Measurements from ENCODE around the gene MCTP1. TPM values are rescaled to one million over a fixed set of nuclear protein-coding genes. Genes with fewer than 3 reads are reported as not detected.

Gene MCTP1
- total and polyA plus RNA-seq, 2 of the 13 experiments (the other 11 are each of a cell fraction or from before 2014, with no cell fraction given), result 0.15 to 0.48 TPM

DNA sequence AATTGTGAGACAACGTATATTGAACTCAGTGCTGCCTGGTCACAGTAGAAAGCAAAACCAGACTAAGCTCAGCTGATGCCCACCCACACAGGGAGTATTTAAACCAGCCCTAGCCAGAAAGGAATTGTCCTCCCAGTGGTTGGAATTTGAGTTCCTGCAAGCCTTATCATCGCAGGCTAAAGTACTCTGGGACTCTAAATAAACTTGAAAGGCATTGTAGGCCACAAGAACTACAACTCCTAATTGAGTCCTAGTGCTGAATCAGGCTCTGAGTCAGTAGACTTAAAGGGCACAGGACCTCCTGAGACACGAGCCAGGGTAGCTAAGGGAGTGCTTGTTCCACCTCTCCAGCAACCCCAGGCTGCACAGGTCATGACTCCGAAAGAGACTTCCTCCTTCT, 171.4 kb downstream of the MCTP1 start:
- H3K4me2 ChIP-seq (ENCODE audit: low read depth, low read length), result no peak overlapping the region
- no peaks in the 10 kb centered on the region for H3K4me1 ChIP-seq (ENCODE audit: insufficient read depth, low read length)
- TF ChIP-seq TEAD3 (CRISPR knock-in tag; optimal IDR thresholded peaks at IDR 0.05; ENCODE audit: borderline replicate concordance) (peak; percentile 43), NFKB2 (CRISPR knock-in tag; IDR thresholded peaks at IDR 0.05; ENCODE audit: borderline replicate concordance) (no peak)
- ATAC-seq (peak; percentile 69), DNase-seq (ENCODE audit: low spot score) (no peak), FAIRE-seq (no peak)
- no peaks in the 10 kb centered on the region for H3K9me3 ChIP-seq (ENCODE audit: low read length)
- CTCF ChIA-PET (ENCODE audit: low intra/inter-chr PET ratio, low total read pairs), result no interaction called here
- no peaks in the 10 kb centered on the region for H3K79me2 ChIP-seq (ENCODE audit: insufficient read depth, low read length)
- no peaks in the 10 kb centered on the region for H3K27me3 ChIP-seq (ENCODE audit: control insufficient read depth in 1 of 2, insufficient read depth in 2 of 2, low read length in 2 of 2)
- BruUV-seq (replicated peaks), result no TSS peak
- intact Hi-C loops (cut with micrococcal nuclease; ENCODE audit: unreplicated experiment), result no loop called here
- POLR2A ChIA-PET, result no interaction called here
- WGBS (ENCODE audit: low lambda C conversion rate), result 0% methylated on average over 4 of the region's 4 CpGs
- no peak overlapping the region for H2AFZ ChIP-seq (ENCODE audit: low read length)
- H3K4me3 ChIP-seq (replicated peaks in 1 of 3; ENCODE audit: insufficient read depth in 1 of 3, low read depth in 2 of 3, low read length in 3 of 3), result no peak overlapping the region
- in situ Hi-C loops (cut with HindIII; ENCODE audit: extremely low pct_ligation_motif_present, low pct_unique_long_range_greater_than_20kb), result no loop called here
- H4K20me1 ChIP-seq (ENCODE audit: insufficient read depth, low read length), result no peaks in the 10 kb centered on the region
- no peak overlapping the region for H3K27ac ChIP-seq (ENCODE audit: extremely low read length, insufficient read depth, low read length)
- H3K36me3 ChIP-seq (replicated peaks in 1 of 2; ENCODE audit: control insufficient read depth in 1 of 2, insufficient read depth in 2 of 2, low read length in 2 of 2), result no peaks in the 10 kb centered on the region
- H3K9ac ChIP-seq (ENCODE audit: insufficient read depth, low read depth, low read length), result no peak overlapping the region

DNA sequence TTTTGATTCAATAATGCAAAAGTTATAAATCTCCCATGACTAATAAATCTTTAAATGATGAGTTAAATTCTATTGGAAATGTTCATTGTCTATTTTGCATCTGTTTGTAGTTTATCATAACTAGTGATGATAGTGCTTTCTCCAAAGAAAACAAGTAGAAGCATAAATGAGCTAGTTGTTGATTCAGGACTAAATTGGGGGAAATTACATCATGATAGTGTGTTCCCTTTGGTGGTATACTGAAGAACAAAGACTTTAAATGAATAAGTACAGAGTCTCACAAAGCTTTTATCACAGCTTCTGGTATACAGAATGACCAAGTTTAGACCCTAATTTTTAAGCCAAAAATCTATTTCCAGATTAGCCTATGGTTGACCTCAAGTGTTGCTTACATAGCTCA, 173.8 kb downstream of the MCTP1 start:
- no peak overlapping the region for H2AFZ ChIP-seq (ENCODE audit: low read length)
- in situ Hi-C loops (cut with HindIII; ENCODE audit: extremely low pct_ligation_motif_present, low pct_unique_long_range_greater_than_20kb) (no loop called here), intact Hi-C loops (cut with micrococcal nuclease; ENCODE audit: unreplicated experiment) (no loop called here)
- ChIA-PET POLR2A (no interaction called here), CTCF (ENCODE audit: low intra/inter-chr PET ratio, low total read pairs) (no interaction called here)
- no peak overlapping the region for H3K9ac ChIP-seq (ENCODE audit: insufficient read depth, low read depth, low read length)
- H3K27me3 ChIP-seq (ENCODE audit: control insufficient read depth in 1 of 2, insufficient read depth in 2 of 2, low read length in 2 of 2), result no peaks in the 10 kb centered on the region
- no peaks in the 10 kb centered on the region for H3K9me3 ChIP-seq (ENCODE audit: low read length)
- FAIRE-seq (no peak), ATAC-seq (no peak), DNase-seq (ENCODE audit: low spot score) (no peak)
- H3K79me2 ChIP-seq (ENCODE audit: insufficient read depth, low read length), result no peaks in the 10 kb centered on the region
- no peak overlapping the region for H3K27ac ChIP-seq (ENCODE audit: extremely low read length, insufficient read depth, low read length)
- H3K36me3 ChIP-seq (replicated peaks in 1 of 2; ENCODE audit: control insufficient read depth in 1 of 2, insufficient read depth in 2 of 2, low read length in 2 of 2), result no peaks in the 10 kb centered on the region
- no peaks in the 10 kb centered on the region for H3K4me1 ChIP-seq (ENCODE audit: insufficient read depth, low read length)
- H3K4me2 ChIP-seq (ENCODE audit: low read depth, low read length), result no peak overlapping the region
- no peak overlapping the region for H3K4me3 ChIP-seq (replicated peaks in 1 of 3; ENCODE audit: insufficient read depth in 1 of 3, low read depth in 2 of 3, low read length in 3 of 3)
- H4K20me1 ChIP-seq (ENCODE audit: insufficient read depth, low read length), result no peaks in the 10 kb centered on the region
- BruUV-seq (replicated peaks), result no TSS peak
- TF ChIP-seq, protein P1, sequence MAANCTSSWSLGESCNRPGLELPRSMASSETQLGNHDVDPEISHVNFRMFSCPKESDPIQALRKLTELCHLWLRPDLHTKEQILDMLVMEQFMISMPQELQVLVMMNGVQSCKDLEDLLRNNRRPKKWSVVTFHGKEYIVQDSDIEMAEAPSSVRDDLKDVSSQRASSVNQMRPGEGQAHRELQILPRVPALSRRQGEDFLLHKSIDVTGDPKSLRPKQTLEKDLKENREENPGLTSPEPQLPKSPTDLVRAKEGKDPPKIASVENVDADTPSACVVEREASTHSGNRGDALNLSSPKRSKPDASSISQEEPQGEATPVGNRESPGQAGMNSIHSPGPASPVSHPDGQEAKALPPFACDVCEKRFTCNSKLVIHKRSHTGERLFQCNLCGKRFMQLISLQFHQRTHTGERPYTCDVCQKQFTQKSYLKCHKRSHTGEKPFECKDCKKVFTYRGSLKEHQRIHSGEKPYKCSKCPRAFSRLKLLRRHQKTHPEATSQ (CRISPR knock-in tag; IDR thresholded peaks at IDR 0.05; ENCODE audit: borderline replicate concordance), result no peak
- TF ChIP-seq, protein P2, sequence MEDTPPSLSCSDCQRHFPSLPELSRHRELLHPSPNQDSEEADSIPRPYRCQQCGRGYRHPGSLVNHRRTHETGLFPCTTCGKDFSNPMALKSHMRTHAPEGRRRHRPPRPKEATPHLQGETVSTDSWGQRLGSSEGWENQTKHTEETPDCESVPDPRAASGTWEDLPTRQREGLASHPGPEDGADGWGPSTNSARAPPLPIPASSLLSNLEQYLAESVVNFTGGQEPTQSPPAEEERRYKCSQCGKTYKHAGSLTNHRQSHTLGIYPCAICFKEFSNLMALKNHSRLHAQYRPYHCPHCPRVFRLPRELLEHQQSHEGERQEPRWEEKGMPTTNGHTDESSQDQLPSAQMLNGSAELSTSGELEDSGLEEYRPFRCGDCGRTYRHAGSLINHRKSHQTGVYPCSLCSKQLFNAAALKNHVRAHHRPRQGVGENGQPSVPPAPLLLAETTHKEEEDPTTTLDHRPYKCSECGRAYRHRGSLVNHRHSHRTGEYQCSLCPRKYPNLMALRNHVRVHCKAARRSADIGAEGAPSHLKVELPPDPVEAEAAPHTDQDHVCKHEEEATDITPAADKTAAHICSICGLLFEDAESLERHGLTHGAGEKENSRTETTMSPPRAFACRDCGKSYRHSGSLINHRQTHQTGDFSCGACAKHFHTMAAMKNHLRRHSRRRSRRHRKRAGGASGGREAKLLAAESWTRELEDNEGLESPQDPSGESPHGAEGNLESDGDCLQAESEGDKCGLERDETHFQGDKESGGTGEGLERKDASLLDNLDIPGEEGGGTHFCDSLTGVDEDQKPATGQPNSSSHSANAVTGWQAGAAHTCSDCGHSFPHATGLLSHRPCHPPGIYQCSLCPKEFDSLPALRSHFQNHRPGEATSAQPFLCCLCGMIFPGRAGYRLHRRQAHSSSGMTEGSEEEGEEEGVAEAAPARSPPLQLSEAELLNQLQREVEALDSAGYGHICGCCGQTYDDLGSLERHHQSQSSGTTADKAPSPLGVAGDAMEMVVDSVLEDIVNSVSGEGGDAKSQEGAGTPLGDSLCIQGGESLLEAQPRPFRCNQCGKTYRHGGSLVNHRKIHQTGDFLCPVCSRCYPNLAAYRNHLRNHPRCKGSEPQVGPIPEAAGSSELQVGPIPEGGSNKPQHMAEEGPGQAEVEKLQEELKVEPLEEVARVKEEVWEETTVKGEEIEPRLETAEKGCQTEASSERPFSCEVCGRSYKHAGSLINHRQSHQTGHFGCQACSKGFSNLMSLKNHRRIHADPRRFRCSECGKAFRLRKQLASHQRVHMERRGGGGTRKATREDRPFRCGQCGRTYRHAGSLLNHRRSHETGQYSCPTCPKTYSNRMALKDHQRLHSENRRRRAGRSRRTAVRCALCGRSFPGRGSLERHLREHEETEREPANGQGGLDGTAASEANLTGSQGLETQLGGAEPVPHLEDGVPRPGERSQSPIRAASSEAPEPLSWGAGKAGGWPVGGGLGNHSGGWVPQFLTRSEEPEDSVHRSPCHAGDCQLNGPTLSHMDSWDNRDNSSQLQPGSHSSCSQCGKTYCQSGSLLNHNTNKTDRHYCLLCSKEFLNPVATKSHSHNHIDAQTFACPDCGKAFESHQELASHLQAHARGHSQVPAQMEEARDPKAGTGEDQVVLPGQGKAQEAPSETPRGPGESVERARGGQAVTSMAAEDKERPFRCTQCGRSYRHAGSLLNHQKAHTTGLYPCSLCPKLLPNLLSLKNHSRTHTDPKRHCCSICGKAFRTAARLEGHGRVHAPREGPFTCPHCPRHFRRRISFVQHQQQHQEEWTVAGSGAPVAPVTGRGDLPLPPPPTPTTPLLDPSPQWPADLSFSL (CRISPR knock-in tag; IDR thresholded peaks at IDR 0.05), result no peak
- TF ChIP-seq, protein P3, sequence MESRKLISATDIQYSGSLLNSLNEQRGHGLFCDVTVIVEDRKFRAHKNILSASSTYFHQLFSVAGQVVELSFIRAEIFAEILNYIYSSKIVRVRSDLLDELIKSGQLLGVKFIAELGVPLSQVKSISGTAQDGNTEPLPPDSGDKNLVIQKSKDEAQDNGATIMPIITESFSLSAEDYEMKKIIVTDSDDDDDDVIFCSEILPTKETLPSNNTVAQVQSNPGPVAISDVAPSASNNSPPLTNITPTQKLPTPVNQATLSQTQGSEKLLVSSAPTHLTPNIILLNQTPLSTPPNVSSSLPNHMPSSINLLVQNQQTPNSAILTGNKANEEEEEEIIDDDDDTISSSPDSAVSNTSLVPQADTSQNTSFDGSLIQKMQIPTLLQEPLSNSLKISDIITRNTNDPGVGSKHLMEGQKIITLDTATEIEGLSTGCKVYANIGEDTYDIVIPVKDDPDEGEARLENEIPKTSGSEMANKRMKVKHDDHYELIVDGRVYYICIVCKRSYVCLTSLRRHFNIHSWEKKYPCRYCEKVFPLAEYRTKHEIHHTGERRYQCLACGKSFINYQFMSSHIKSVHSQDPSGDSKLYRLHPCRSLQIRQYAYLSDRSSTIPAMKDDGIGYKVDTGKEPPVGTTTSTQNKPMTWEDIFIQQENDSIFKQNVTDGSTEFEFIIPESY (CRISPR knock-in tag; IDR thresholded peaks at IDR 0.05), result no peak
- no peak for TF ChIP-seq NFATC3 (CRISPR knock-in tag; IDR thresholded peaks at IDR 0.05)
- TF ChIP-seq YY1 (IDR thresholded peaks at IDR 0.05; ENCODE audit: insufficient read depth, insufficient replicate concordance, low read depth, low read length), result no peak
- TF ChIP-seq, protein P4, sequence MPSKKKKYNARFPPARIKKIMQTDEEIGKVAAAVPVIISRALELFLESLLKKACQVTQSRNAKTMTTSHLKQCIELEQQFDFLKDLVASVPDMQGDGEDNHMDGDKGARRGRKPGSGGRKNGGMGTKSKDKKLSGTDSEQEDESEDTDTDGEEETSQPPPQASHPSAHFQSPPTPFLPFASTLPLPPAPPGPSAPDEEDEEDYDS (CRISPR knock-in tag; IDR thresholded peaks at IDR 0.05), result no peak
